Keratinocyte (primary cell): ENCODE data around the gene FARP1. TPM values are rescaled to one million over a fixed set of nuclear protein-coding genes. Genes with fewer than 3 reads are reported as not detected.

Source experiments
- DNase-seq: peaks from one replicate; pipeline ENCODE4 v3.0.0-alpha.2; 2011; ENCODE audit warnings: low read depth, missing footprints, low spot score
- FAIRE-seq: peaks from 2 replicates; lab custom pipeline; 2011; peaks lifted over from hg19 to GRCh38; lab: Jason Lieb, UNC
- H2AFZ ChIP-seq: 2 replicates; pipeline ENCODE4 v1.6.0; 2012; ENCODE audit warnings: low read length, control low read depth, inconsistent platforms; ENCODE audit not compliant: control insufficient read depth
- H3K27ac ChIP-seq: 2 replicates; pipeline ENCODE4 v1.5.1; 2011; ENCODE audit warnings: low read length; ENCODE audit not compliant: control insufficient read depth, insufficient read depth
- H3K27me3 ChIP-seq: 3 replicates; pipeline ENCODE4 v1.6.0; 2011; ENCODE audit warnings: low read length; ENCODE audit not compliant: control insufficient read depth, insufficient read depth; ENCODE audit errors: extremely low read depth
- H3K36me3 ChIP-seq, 2 experiments: 2 replicates in 1 of 2; 3 replicates in 1 of 2; pipeline ENCODE4 v1.5.1; 2011; ENCODE audit warnings: low read length in 2 of 2, mild to moderate bottlenecking in 1 of 2; ENCODE audit not compliant: control insufficient read depth in 2 of 2, insufficient read depth in 2 of 2; ENCODE audit errors: extremely low read depth in 1 of 2
- H3K4me1 ChIP-seq: 3 replicates; pipeline ENCODE4 v1.5.1; 2011; ENCODE audit warnings: low read length; ENCODE audit not compliant: control insufficient read depth, insufficient read depth; ENCODE audit errors: extremely low read depth
- H3K4me2 ChIP-seq: 3 replicates; pipeline ENCODE4 v1.6.0; 2011; ENCODE audit warnings: low read depth, low read length; ENCODE audit not compliant: control insufficient read depth, insufficient read depth; ENCODE audit errors: extremely low read depth
- H3K4me3 ChIP-seq, 3 experiments: fragments of 200-600 bp in 1 of 3; sonication (generic) in 1 of 3; 2 replicates in 2 of 3; 3 replicates in 1 of 3; pipeline ENCODE4 v1.5.1; 2011 to 2016; ENCODE audit warnings: low read length in 3 of 3, mild to moderate bottlenecking in 3 of 3, control low read depth in 2 of 3, inconsistent platforms in 1 of 3, low read depth in 1 of 3, mixed read lengths in 1 of 3, mixed run types in 1 of 3, moderate library complexity in 1 of 3; ENCODE audit not compliant: control insufficient read depth in 2 of 3, insufficient read depth in 2 of 3; ENCODE audit errors: extremely low read depth in 1 of 3
- H3K79me2 ChIP-seq: 2 replicates; pipeline ENCODE4 v1.6.0; 2012; ENCODE audit warnings: low read length; ENCODE audit not compliant: control insufficient read depth, insufficient read depth
- H3K9ac ChIP-seq: 3 replicates; pipeline ENCODE4 v1.6.0; 2011; ENCODE audit warnings: low read length; ENCODE audit not compliant: control insufficient read depth, insufficient read depth; ENCODE audit errors: extremely low read depth
- H3K9me1 ChIP-seq: 3 replicates; pipeline ENCODE4 v1.6.0; 2011; ENCODE audit warnings: low read length; ENCODE audit not compliant: control insufficient read depth, insufficient read depth; ENCODE audit errors: extremely low read depth
- H3K9me3 ChIP-seq: 2 replicates; pipeline ENCODE4 v1.5.1; 2012; ENCODE audit warnings: low read depth, low read length; ENCODE audit not compliant: control insufficient read depth
- H4K20me1 ChIP-seq: 3 replicates; pipeline ENCODE4 v1.6.0; 2011; ENCODE audit warnings: low read length; ENCODE audit not compliant: control insufficient read depth, insufficient read depth; ENCODE audit errors: extremely low read depth
- CTCF ChIP-seq, 3 experiments: IDR thresholded peaks in 1 of 3; conservative IDR thresholded peaks in 1 of 3; optimal IDR thresholded peaks in 1 of 3; 2 replicates in 2 of 3; 3 replicates in 1 of 3; pipeline versions ENCODE3 to v1.5.1; 2011; ENCODE audit warnings: low read length in 3 of 3, mild to moderate bottlenecking in 3 of 3, moderate library complexity in 2 of 3, control low read depth in 1 of 3, inconsistent platforms in 1 of 3; ENCODE audit not compliant: insufficient read depth in 2 of 3; ENCODE audit errors: extremely low read depth in 1 of 3
- EZH2 ChIP-seq: IDR thresholded peaks from one replicate; pipeline ENCODE4 v1.6.1; 2012; ENCODE audit warnings: inconsistent platforms, mild to moderate bottlenecking, low read length, moderate library complexity
- dilution Hi-C: fragments of 300-500 bp; cut with MboI; formaldehyde crosslinking; loops from one replicate; pipeline ENCODE4 v1.7.0; 2020; ENCODE audit warnings: low sequenced_read_pairs; ENCODE audit not compliant: extremely low pct_ligation_motif_present
- polyA plus RNA-seq, 5 experiments: library from polyadenylated mRNA; depleted of rRNA in 3 of 5; stranded (reverse) in 3 of 5; stranded (forward) in 1 of 5; unstranded in 1 of 5; fragments of >200 nt; gene quantifications; 1 replicate in 1 of 5; 2 replicates in 3 of 5; 3 replicates in 1 of 5; pipeline versions ENCODE4 v1.2.1 to v1.2.3, GENCODE V29; 2011 to 2012; ENCODE audit warnings: missing spikeins in 2 of 5, low read depth in 1 of 5, low replicate concordance in 1 of 5

The FARP1 gene
- polyA plus RNA-seq, 1 donor (not counting 4 experiments of a cell fraction or from before 2014, with no cell fraction given) = 10.3 TPM

- dilution Hi-C loops = no loop called here
- no peak for FAIRE-seq
- DNase-seq = no peak
Measured at GRCh38 chr13:98364647-98365046, 221.8 kb downstream of the FARP1 start.

DNA sequence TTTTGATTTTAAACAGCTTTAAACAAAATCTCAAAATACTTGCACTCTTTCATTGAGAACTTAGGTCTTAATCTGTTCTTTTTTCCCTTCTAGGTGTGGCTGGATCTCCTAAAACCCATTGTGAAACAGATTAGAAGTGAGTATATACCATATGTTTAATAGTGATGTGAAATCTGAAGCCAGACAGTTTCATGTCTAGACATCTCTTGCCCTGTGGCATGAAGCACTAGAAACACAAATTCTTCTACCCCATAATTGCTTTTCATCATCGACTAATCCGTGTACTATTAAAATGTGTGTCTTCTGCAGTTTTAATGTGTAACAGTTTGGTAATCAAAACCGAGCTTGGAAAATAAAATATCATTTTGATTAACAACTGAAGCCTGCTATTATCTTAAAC lies 222.4 kb downstream of the FARP1 start:
- Histone ChIP-seq H3K9me1 (no peaks in the 10 kb centered on the region), H4K20me1 (no peaks in the 10 kb centered on the region), H3K9me3 (no peaks in the 10 kb centered on the region), H3K4me3 (no peak overlapping the region), H3K9ac (no peak overlapping the region), H2AFZ (no peak overlapping the region), H3K36me3 (no peaks in the 10 kb centered on the region), H3K27me3 (no peaks in the 10 kb centered on the region), H3K4me2 (no peak overlapping the region), H3K79me2 (no peaks in the 10 kb centered on the region), H3K27ac (no peak overlapping the region), H3K4me1 (no peaks in the 10 kb centered on the region)
- no peak for TF ChIP-seq EZH2
- no peak for TF ChIP-seq CTCF (optimal IDR thresholded peaks at IDR 0.05 in 1 of 3, IDR thresholded peaks at IDR 0.05 in 1 of 3, conservative IDR thresholded peaks at IDR 0.05 in 1 of 3; ENCODE audit: extremely low read depth in 1 of 3, insufficient read depth in 2 of 3, low read length in 3 of 3)
- no peak for FAIRE-seq
- dilution Hi-C loops = no loop called here
- no peak for DNase-seq

More at GRCh38 chr13:98364647-98365046, 221.8 kb downstream of the FARP1 start:
- Histone ChIP-seq H3K27me3 (no peaks in the 10 kb centered on the region), H4K20me1 (no peaks in the 10 kb centered on the region), H3K4me2 (no peak overlapping the region), H3K9me1 (no peaks in the 10 kb centered on the region), H2AFZ (no peak overlapping the region), H3K36me3 (no peaks in the 10 kb centered on the region), H3K9me3 (no peaks in the 10 kb centered on the region), H3K4me1 (no peaks in the 10 kb centered on the region), H3K9ac (no peak overlapping the region), H3K27ac (no peak overlapping the region), H3K79me2 (no peaks in the 10 kb centered on the region), H3K4me3 (no peak overlapping the region)
- no peak for TF ChIP-seq EZH2
- no peak for TF ChIP-seq CTCF (optimal IDR thresholded peaks at IDR 0.05 in 1 of 3, IDR thresholded peaks at IDR 0.05 in 1 of 3, conservative IDR thresholded peaks at IDR 0.05 in 1 of 3; ENCODE audit: extremely low read depth in 1 of 3, insufficient read depth in 2 of 3, low read length in 3 of 3)
